AG04449 (cell line): ENCODE data around the gene FOXF1.

ENCODE experiments used
- CTCF ChIA-PET: fragments of 350-600 bp; formaldehyde crosslinking; extraction: SDS; loops from one replicate; lab custom pipeline; 2021; ENCODE audit warnings: antibody characterized with exemption; lab: Yijun Ruan, JAX
- POLR2A ChIA-PET: fragments of 400-600, 350-600 bp; formaldehyde crosslinking; extraction: SDS; loops from one replicate; lab custom pipeline; 2020; ENCODE audit warnings: antibody characterized with exemption, inconsistent platforms; lab: Yijun Ruan, JAX
- DNase-seq: peaks from one replicate; pipeline ENCODE4 v3.0.0-alpha.2; 2010; ENCODE audit warnings: low read depth, low spot score
- H3K4me3 ChIP-seq: 2 replicates; pipeline ENCODE4 v1.5.1; 2011; ENCODE audit warnings: low read depth, mild to moderate bottlenecking, control low read depth, low read length
- CTCF ChIP-seq: IDR thresholded peaks from one replicate; pipeline ENCODE4 v1.5.1; 2011; ENCODE audit warnings: mild to moderate bottlenecking, moderate library complexity, low read length, control low read depth, inconsistent platforms; ENCODE audit not compliant: insufficient read depth; ENCODE audit errors: missing control alignments

Gene FOXF1

GRCh38 chr16:86545481-86545880, 35.2 kb downstream of the FOXF1 start:
- no peak for TF ChIP-seq CTCF
- no peak overlapping the region for H3K4me3 ChIP-seq
- POLR2A ChIA-PET, result no interaction called here
- no peak for DNase-seq
- CTCF ChIA-PET, result no interaction called here

GRCh38 chr16:86545954-86546637, 35.8 kb downstream of the FOXF1 start:
- TF ChIP-seq CTCF, result no peak
- no peak for DNase-seq
- POLR2A ChIA-PET, result no interaction called here
- CTCF ChIA-PET, result interaction anchor here (1.5 kb wide), 1 partner anchor 26 kb away, joined by 4 read pairs; no protein-coding TSS in a partner anchor
- no peak overlapping the region for H3K4me3 ChIP-seq

- POLR2A ChIA-PET, result no interaction called here
- CTCF ChIA-PET, result interaction anchor here (1.5 kb wide), 1 partner anchor 26 kb away, joined by 4 read pairs; no protein-coding TSS in a partner anchor
- TF ChIP-seq CTCF, result no peak
- no peak for DNase-seq
- no peak overlapping the region for H3K4me3 ChIP-seq
These were observed 36.3 kb downstream of the FOXF1 start for GRCh38 chr16:86546638-86547013.

DNA sequence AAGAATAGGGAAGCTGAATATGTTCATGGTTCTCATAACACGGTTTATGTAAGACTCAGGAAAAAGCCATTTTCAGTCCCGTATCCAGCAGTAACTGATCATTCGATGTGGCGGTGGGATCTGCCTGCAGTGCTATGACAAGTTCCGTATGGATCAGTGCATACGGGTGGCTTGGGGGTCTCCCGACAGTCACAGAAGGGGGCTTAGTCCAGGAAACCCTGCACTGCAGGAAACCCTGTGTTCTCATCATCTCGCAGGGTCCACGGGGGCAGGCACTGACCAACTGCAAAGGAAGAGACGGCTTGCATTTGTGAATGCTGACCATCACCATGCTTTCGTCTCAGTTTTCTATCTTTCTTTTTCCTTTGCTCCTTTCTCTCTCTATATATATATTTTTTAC, 37.0 kb downstream of the FOXF1 start:
- POLR2A ChIA-PET, result no interaction called here
- no peak overlapping the region for H3K4me3 ChIP-seq
- CTCF ChIA-PET, result interaction anchor here (1.5 kb wide), 1 partner anchor 27 kb away, joined by 4 read pairs; no protein-coding TSS in a partner anchor
- DNase-seq, result no peak
- TF ChIP-seq CTCF, result no peak

DNA sequence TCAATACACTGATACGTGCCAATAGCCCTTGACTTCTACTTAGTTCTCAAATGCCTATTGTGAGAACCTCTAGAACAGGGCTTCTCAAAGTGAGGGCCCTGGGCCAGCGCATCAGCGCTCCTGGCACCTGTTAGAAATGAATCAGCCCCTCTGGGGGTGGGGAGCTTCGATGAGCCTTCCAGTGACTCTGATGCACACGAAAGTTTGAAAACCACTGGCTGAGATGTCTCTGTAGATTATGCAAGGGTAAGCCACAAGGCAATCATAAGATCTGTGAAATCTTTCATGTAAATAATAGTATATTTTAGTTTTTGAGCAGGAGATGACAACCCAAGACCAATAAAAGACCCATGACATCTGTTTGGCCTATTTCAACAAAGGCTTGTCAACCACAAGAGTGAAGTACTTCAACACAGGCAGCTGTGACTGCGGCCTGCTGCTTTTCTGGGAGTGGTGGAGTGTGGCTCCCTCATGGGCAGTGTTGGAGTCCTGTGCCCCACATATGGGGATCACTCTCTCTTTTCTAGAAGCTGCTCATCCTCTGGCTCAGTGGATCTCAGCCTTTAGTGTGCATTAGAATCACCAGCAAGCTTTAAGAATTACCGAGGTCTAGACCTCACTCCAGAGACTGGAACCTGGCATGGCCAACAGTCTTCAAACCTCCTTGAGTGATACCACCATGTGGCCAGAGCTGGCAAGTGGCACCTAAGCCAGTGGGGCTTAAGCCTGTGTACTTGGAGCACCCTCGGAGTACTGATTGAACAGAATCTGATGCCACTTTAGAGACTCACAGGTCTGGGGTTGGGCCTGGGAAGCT, 39.0 kb downstream of the FOXF1 start:
- ChIA-PET POLR2A (interaction anchor here (0.6 kb wide), 1 partner anchor 1033 kb away, joined by 3 read pairs; no protein-coding TSS in a partner anchor), CTCF (interaction anchor here (1.2 kb wide), 1 partner anchor 15 kb away, joined by 4 read pairs; no protein-coding TSS in a partner anchor)
- TF ChIP-seq CTCF, result no peak
- H3K4me3 ChIP-seq, result no peak overlapping the region
- DNase-seq, result no peak

- ChIA-PET POLR2A (no interaction called here), CTCF (interaction anchor here (1.2 kb wide), 1 partner anchor 15 kb away, joined by 4 read pairs; no protein-coding TSS in a partner anchor)
- no peak for TF ChIP-seq CTCF
- no peak overlapping the region for H3K4me3 ChIP-seq
- DNase-seq, result no peak
These were observed 39.5 kb downstream of the FOXF1 start for GRCh38 chr16:86549893-86550190.
